Measurements from ENCODE around the gene CERS6. TPM values are rescaled to one million over a fixed set of nuclear protein-coding genes. Genes with fewer than 3 reads are reported as not detected.

CERS6 gene
- total RNA-seq, 1 experiment from 2014 or later: 17.3 TPM

DNA sequence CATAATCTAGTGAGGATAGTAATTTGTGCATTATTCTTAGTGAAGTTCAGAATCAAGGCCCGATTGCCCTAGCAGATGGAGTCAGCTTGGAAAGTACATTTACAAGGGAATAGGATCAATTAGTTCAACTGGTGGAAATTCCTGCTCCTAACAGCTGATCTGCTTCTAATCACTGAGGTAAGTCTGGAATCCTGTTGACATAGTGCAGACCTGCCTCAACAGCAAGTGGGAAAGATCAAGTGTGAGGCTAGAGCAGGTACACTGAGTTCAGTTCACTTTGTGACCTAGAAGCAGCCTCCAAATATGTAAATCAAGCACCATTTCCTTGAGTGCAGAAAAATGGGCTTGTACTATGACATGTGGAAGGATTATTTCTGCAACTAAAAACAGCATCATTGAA lies 235.1 kb downstream of the CERS6 start:
- ChIA-PET CTCF (no interaction called here), POLR2A (no interaction called here)
- Mint-ChIP-seq H3K36me3 (no peaks in the 10 kb centered on the region), H3K27ac (peak overlapping the region; percentile 25; the same call in 1 of the 2 replicates), H3K4me1 (peaks cover 20% of the 10 kb centered on the region), H3K4me3 (no peak overlapping the region), H3K9me3 (no peaks in the 10 kb centered on the region), H3K27me3 (ENCODE audit: low read depth) (no peaks in the 10 kb centered on the region)
- DNase-seq (ENCODE audit: low spot score) (no peak), ATAC-seq (no peak)
- TF ChIP-seq, protein P1, sequence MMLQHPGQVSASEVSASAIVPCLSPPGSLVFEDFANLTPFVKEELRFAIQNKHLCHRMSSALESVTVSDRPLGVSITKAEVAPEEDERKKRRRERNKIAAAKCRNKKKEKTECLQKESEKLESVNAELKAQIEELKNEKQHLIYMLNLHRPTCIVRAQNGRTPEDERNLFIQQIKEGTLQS (CRISPR knock-in tag; conservative IDR thresholded peaks at IDR 0.05): no peak
- no peak for TF ChIP-seq ZNF121 (CRISPR knock-in tag; IDR thresholded peaks at IDR 0.05)
- TF ChIP-seq, protein P2, sequence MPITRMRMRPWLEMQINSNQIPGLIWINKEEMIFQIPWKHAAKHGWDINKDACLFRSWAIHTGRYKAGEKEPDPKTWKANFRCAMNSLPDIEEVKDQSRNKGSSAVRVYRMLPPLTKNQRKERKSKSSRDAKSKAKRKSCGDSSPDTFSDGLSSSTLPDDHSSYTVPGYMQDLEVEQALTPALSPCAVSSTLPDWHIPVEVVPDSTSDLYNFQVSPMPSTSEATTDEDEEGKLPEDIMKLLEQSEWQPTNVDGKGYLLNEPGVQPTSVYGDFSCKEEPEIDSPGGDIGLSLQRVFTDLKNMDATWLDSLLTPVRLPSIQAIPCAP (CRISPR knock-in tag; IDR thresholded peaks at IDR 0.05): no peak
- no peak for TF ChIP-seq GTF2I (CRISPR knock-in tag; conservative IDR thresholded peaks at IDR 0.05)
- no peak for TF ChIP-seq NFE2L1 (CRISPR knock-in tag; IDR thresholded peaks at IDR 0.05)
- TF ChIP-seq, protein P3, sequence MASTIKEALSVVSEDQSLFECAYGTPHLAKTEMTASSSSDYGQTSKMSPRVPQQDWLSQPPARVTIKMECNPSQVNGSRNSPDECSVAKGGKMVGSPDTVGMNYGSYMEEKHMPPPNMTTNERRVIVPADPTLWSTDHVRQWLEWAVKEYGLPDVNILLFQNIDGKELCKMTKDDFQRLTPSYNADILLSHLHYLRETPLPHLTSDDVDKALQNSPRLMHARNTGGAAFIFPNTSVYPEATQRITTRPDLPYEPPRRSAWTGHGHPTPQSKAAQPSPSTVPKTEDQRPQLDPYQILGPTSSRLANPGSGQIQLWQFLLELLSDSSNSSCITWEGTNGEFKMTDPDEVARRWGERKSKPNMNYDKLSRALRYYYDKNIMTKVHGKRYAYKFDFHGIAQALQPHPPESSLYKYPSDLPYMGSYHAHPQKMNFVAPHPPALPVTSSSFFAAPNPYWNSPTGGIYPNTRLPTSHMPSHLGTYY (CRISPR knock-in tag; IDR thresholded peaks at IDR 0.05): no peak
- TF ChIP-seq, protein P4, sequence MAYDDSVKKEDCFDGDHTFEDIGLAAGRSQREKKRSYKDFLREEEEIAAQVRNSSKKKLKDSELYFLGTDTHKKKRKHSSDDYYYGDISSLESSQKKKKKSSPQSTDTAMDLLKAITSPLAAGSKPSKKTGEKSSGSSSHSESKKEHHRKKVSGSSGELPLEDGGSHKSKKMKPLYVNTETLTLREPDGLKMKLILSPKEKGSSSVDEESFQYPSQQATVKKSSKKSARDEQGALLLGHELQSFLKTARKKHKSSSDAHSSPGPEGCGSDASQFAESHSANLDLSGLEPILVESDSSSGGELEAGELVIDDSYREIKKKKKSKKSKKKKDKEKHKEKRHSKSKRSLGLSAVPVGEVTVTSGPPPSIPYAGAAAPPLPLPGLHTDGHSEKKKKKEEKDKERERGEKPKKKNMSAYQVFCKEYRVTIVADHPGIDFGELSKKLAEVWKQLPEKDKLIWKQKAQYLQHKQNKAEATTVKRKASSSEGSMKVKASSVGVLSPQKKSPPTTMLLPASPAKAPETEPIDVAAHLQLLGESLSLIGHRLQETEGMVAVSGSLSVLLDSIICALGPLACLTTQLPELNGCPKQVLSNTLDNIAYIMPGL (CRISPR knock-in tag; IDR thresholded peaks at IDR 0.05): no peak
- no peak for TF ChIP-seq RELA (CRISPR knock-in tag; IDR thresholded peaks at IDR 0.05; ENCODE audit: borderline replicate concordance)
- TF ChIP-seq NR1H2 (CRISPR knock-in tag; IDR thresholded peaks at IDR 0.05): no peak
- TF ChIP-seq TP53 (CRISPR knock-in tag; IDR thresholded peaks at IDR 0.05): no peak
- TF ChIP-seq, protein P5, sequence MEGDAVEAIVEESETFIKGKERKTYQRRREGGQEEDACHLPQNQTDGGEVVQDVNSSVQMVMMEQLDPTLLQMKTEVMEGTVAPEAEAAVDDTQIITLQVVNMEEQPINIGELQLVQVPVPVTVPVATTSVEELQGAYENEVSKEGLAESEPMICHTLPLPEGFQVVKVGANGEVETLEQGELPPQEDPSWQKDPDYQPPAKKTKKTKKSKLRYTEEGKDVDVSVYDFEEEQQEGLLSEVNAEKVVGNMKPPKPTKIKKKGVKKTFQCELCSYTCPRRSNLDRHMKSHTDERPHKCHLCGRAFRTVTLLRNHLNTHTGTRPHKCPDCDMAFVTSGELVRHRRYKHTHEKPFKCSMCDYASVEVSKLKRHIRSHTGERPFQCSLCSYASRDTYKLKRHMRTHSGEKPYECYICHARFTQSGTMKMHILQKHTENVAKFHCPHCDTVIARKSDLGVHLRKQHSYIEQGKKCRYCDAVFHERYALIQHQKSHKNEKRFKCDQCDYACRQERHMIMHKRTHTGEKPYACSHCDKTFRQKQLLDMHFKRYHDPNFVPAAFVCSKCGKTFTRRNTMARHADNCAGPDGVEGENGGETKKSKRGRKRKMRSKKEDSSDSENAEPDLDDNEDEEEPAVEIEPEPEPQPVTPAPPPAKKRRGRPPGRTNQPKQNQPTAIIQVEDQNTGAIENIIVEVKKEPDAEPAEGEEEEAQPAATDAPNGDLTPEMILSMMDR (IDR thresholded peaks at IDR 0.05): no peak
- no peak for TF ChIP-seq JAZF1 (CRISPR knock-in tag; IDR thresholded peaks at IDR 0.05)
- no peak for TF ChIP-seq ESRRA (CRISPR knock-in tag; IDR thresholded peaks at IDR 0.05; ENCODE audit: borderline replicate concordance)

DNA sequence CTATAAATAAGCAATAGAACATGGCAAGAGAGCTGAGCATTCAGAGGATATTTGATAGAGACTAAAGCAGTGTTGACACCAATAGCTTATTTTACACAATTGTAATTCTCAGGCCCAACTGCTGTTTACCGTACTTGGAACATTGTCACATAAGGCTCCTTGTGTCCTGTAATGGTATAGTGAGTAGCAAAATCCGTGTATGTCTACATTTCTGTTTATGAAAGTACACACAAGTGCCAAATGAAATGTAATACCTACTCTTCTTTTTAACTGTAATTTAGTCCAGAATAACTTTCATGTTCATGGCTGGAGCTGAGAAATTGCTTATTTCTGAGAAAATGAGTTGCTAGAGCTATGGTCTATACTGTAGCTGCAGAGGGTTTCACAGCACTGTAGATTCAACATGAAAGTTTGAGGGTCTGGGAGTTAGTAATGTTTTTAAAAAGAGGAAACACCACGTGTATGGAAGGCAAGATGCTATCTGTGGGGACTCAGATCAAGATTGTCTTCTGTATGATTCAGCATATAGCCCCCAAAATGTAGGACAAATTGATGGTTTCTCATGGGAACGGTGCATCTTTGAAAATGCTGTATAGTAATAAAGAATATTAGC lies 236.2 kb downstream of the CERS6 start:
- POLR2A ChIA-PET: no interaction called here
- ATAC-seq: no peak
- no peak for TF ChIP-seq NR2C2 (CRISPR knock-in tag; IDR thresholded peaks at IDR 0.05)
- TF ChIP-seq GABPB1 (CRISPR knock-in tag; IDR thresholded peaks at IDR 0.05): no peak
- TF ChIP-seq, protein P6, sequence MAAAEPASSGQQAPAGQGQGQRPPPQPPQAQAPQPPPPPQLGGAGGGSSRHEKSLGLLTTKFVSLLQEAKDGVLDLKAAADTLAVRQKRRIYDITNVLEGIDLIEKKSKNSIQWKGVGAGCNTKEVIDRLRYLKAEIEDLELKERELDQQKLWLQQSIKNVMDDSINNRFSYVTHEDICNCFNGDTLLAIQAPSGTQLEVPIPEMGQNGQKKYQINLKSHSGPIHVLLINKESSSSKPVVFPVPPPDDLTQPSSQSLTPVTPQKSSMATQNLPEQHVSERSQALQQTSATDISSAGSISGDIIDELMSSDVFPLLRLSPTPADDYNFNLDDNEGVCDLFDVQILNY (CRISPR knock-in tag; IDR thresholded peaks at IDR 0.05): no peak

DNA sequence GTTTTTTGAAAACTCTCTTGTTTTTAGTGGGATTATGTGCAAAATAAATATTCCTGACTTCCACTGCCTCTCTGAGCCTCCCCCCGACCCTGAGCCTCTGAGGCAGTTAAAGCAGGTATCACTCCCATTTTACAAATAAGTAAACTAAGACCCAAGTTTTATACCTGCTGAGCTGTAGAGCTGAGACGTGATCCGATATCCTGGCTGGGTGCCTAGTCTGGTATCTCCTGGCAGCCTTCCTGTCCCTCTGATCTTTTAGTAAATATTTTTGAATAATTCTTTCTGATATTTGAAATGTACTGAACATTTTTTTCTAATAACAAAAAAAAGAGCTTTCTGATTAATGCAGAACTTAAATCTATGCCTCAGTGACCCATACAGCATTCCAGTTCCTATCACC lies 238.1 kb downstream of the CERS6 start:
- POLR2A ChIA-PET: no interaction called here
- Mint-ChIP-seq H3K9me3 (no peaks in the 10 kb centered on the region), H3K27ac (no peak overlapping the region), H3K4me3 (no peak overlapping the region), H3K36me3 (no peaks in the 10 kb centered on the region; the same call in 1 of the 2 replicates), H3K27me3 (ENCODE audit: low read depth) (no peaks in the 10 kb centered on the region), H3K4me1 (peaks cover 13% of the 10 kb centered on the region)
- DNase-seq (ENCODE audit: low spot score) (no peak), ATAC-seq (no peak)
- CTCF ChIA-PET: interaction anchor here (1.2 kb wide), 1 partner anchor 348 kb away, joined by 3 read pairs; no protein-coding TSS in a partner anchor
- TF ChIP-seq, protein P7, sequence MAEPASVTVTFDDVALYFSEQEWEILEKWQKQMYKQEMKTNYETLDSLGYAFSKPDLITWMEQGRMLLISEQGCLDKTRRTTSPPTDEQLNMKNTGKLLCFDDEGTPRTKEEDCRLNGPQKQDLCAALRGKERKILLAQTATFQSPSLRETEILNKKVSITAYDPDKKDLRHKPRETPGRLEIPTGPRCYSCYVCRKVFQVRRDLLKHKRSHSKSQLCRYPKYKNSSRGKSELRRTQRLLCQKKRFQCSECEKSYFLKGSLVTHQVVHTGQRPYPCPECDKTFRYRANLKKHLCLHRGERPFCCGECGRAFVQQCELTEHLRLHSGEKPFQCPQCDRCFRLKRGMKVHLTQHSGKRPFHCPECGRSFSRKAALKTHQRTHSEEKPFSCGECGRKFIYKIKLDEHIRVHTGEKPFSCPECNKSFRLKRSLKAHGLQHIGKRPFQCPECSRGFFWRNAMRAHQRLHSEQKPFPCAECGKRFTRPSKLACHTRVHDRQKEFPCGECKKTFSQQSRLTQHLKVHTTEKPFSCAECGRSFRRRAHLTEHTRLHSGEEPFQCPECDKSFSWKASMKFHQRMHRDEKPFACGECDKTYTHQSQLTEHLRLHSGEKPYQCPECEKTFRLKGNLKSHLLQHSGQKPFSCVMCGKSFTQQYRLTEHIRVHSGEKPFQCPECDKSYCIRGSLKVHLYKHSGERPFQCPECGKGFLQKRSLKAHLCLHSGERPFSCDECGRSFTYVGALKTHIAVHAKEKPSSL (CRISPR knock-in tag; conservative IDR thresholded peaks at IDR 0.05): no peak
- TF ChIP-seq, protein P8, sequence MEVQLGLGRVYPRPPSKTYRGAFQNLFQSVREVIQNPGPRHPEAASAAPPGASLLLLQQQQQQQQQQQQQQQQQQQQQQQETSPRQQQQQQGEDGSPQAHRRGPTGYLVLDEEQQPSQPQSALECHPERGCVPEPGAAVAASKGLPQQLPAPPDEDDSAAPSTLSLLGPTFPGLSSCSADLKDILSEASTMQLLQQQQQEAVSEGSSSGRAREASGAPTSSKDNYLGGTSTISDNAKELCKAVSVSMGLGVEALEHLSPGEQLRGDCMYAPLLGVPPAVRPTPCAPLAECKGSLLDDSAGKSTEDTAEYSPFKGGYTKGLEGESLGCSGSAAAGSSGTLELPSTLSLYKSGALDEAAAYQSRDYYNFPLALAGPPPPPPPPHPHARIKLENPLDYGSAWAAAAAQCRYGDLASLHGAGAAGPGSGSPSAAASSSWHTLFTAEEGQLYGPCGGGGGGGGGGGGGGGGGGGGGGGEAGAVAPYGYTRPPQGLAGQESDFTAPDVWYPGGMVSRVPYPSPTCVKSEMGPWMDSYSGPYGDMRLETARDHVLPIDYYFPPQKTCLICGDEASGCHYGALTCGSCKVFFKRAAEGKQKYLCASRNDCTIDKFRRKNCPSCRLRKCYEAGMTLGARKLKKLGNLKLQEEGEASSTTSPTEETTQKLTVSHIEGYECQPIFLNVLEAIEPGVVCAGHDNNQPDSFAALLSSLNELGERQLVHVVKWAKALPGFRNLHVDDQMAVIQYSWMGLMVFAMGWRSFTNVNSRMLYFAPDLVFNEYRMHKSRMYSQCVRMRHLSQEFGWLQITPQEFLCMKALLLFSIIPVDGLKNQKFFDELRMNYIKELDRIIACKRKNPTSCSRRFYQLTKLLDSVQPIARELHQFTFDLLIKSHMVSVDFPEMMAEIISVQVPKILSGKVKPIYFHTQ (CRISPR knock-in tag; IDR thresholded peaks at IDR 0.05): no peak
- TF ChIP-seq, protein P4 (CRISPR knock-in tag; IDR thresholded peaks at IDR 0.05): no peak

More for the DNA sequence above, 236.2 kb downstream of the CERS6 start:
- Mint-ChIP-seq H3K36me3 (no peaks in the 10 kb centered on the region), H3K27ac (no peak overlapping the region), H3K9me3 (no peaks in the 10 kb centered on the region), H3K4me1 (peaks cover 13% of the 10 kb centered on the region), H3K4me3 (no peak overlapping the region), H3K27me3 (ENCODE audit: low read depth) (no peaks in the 10 kb centered on the region)
- CTCF ChIA-PET: interaction anchor here (0.5 kb wide), 1 partner anchor 574 kb away, joined by 3 read pairs; no protein-coding TSS in a partner anchor
- no peak for DNase-seq (ENCODE audit: low spot score)

Data from WTC11 (cell line).